Nephron progenitor cell (in vitro differentiated cells): Measurements from ENCODE around the gene PRDX5.

Experiments used
- DNase-seq: peaks from one replicate; pipeline ENCODE4 v3.0.0; 2021
- H3K27ac Mint-ChIP-seq: 2 replicates; pipeline ENCODE4 v1.8.0; 2021; ENCODE audit warnings: mild to moderate bottlenecking, moderate library complexity, mixed read lengths
- H3K27me3 Mint-ChIP-seq: 2 replicates; pipeline ENCODE4 v1.8.0; 2021; ENCODE audit warnings: mild to moderate bottlenecking, low read depth, mixed read lengths; ENCODE audit not compliant: poor library complexity
- H3K36me3 Mint-ChIP-seq: 2 replicates; pipeline ENCODE4 v1.8.0; 2021; ENCODE audit warnings: low read depth, mixed read lengths
- H3K4me1 Mint-ChIP-seq: 2 replicates; pipeline ENCODE4 v1.8.0; 2021; ENCODE audit warnings: mixed read lengths
- H3K4me3 Mint-ChIP-seq: 2 replicates; pipeline ENCODE4 v1.8.0; 2021; ENCODE audit warnings: mild to moderate bottlenecking, moderate library complexity, mixed read lengths
- H3K9me3 Mint-ChIP-seq: 2 replicates; pipeline ENCODE4 v1.8.0; 2021; ENCODE audit warnings: mild to moderate bottlenecking, moderate library complexity, mixed read lengths
- CTCF ChIP-seq: fragments of 200-600 bp; sonication (generic); IDR thresholded peaks from 2 replicates; pipeline ENCODE4 v1.5.0; 2021; ENCODE audit warnings: antibody characterized with exemption

The PRDX5 gene

GRCh38 chr11:64330888-64331287, 13.0 kb downstream of the PRDX5 start:
- Mint-ChIP-seq H3K27ac (no peak overlapping the region), H3K36me3 (no peaks in the 10 kb centered on the region), H3K9me3 (no peaks in the 10 kb centered on the region), H3K4me3 (no peak overlapping the region), H3K27me3 (peaks cover 9% of the 10 kb centered on the region), H3K4me1 (peaks cover 28% of the 10 kb centered on the region)
- DNase-seq: no peak
- TF ChIP-seq CTCF: no peak

- Mint-ChIP-seq H3K9me3 (no peaks in the 10 kb centered on the region), H3K36me3 (no peaks in the 10 kb centered on the region), H3K27ac (no peak overlapping the region), H3K4me1 (peaks cover 35% of the 10 kb centered on the region), H3K27me3 (peaks cover 9% of the 10 kb centered on the region), H3K4me3 (no peak overlapping the region)
- DNase-seq: no peak
- peak; percentile 13 for TF ChIP-seq CTCF
These were observed 13.8 kb downstream of the PRDX5 start for GRCh38 chr11:64331569-64332371.

DNA sequence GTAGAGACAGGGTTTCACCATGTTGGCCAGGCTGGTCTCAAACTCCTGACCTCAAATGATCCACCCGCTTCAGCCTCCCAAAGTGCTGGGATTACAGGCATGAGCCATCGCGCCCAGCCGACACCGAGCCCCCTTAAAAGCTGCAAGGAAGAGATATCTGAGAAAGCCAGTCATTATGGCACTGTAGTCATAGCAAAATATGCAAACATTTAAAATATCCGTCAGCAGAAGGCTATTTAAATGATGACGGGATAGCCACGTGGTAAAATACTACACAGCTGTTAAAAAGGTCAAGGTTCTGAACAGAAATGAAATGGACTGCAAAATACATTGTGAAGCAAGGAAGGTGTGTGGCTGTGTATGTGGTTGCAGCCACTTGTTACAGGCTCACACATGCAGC, 15.6 kb downstream of the PRDX5 start:
- TF ChIP-seq CTCF: no peak
- Mint-ChIP-seq H3K9me3 (no peaks in the 10 kb centered on the region), H3K4me1 (peaks cover 43% of the 10 kb centered on the region), H3K4me3 (no peak overlapping the region), H3K36me3 (no peaks in the 10 kb centered on the region), H3K27me3 (peaks cover 9% of the 10 kb centered on the region), H3K27ac (no peak overlapping the region)
- DNase-seq: no peak

GRCh38 chr11:64334764-64335735, 17.1 kb downstream of the PRDX5 start:
- peak overlapping the region; percentile 67 for H3K27ac Mint-ChIP-seq
- DNase-seq: peak; percentile 59
- H3K27me3 Mint-ChIP-seq: peaks cover 9% of the 10 kb centered on the region
- no peak overlapping the region for H3K4me3 Mint-ChIP-seq
- no peaks in the 10 kb centered on the region for H3K9me3 Mint-ChIP-seq
- peaks cover 40% of the 10 kb centered on the region for H3K4me1 Mint-ChIP-seq
- H3K36me3 Mint-ChIP-seq: no peaks in the 10 kb centered on the region
- no peak for TF ChIP-seq CTCF

GRCh38 chr11:64337538-64338249, 19.8 kb downstream of the PRDX5 start:
- Mint-ChIP-seq H3K4me1 (peaks cover 49% of the 10 kb centered on the region), H3K4me3 (no peak overlapping the region), H3K27me3 (peaks cover 19% of the 10 kb centered on the region), H3K27ac (no peak overlapping the region), H3K9me3 (no peaks in the 10 kb centered on the region), H3K36me3 (no peaks in the 10 kb centered on the region)
- DNase-seq: no peak
- TF ChIP-seq CTCF: no peak
